Osteocyte (in vitro differentiated cells): ENCODE measurements around the gene KLK14. TPM values are rescaled to one million over a fixed set of nuclear protein-coding genes. Genes with fewer than 3 reads are reported as not detected.

Experiments
- DNase-seq: peaks from one replicate; pipeline ENCODE4 v3.0.0; 2021; ENCODE audit warnings: mixed read lengths; ENCODE audit not compliant: unreplicated experiment; ENCODE audit errors: extremely low spot score
- H3K27ac Mint-ChIP-seq: one replicate; pipeline ENCODE4 v1.8.0; 2021; ENCODE audit warnings: mild to moderate bottlenecking, mixed read lengths; ENCODE audit not compliant: unreplicated experiment
- H3K27me3 Mint-ChIP-seq: one replicate; pipeline ENCODE4 v1.8.0; 2021; ENCODE audit warnings: mixed read lengths; ENCODE audit not compliant: unreplicated experiment
- H3K36me3 Mint-ChIP-seq: one replicate; pipeline ENCODE4 v1.8.0; 2021; ENCODE audit warnings: mixed read lengths; ENCODE audit not compliant: unreplicated experiment
- H3K4me1 Mint-ChIP-seq: one replicate; pipeline ENCODE4 v1.8.0; 2021; ENCODE audit warnings: mixed read lengths; ENCODE audit not compliant: unreplicated experiment
- H3K4me3 Mint-ChIP-seq: one replicate; pipeline ENCODE4 v1.8.0; 2021; ENCODE audit warnings: mild to moderate bottlenecking, moderate library complexity, mixed read lengths; ENCODE audit not compliant: unreplicated experiment
- H3K9me3 Mint-ChIP-seq: one replicate; pipeline ENCODE4 v1.8.0; 2021; ENCODE audit warnings: mixed read lengths; ENCODE audit not compliant: unreplicated experiment
- CTCF ChIP-seq: fragments of 200-600 bp; sonication (generic); IDR thresholded peaks from 2 replicates; pipeline ENCODE4 v1.5.0; 2021; ENCODE audit warnings: antibody characterized with exemption, mild to moderate bottlenecking, moderate library complexity
- total RNA-seq: library from RNA; stranded (reverse); gene quantifications from 2 replicates; pipeline ENCODE4 v1.2.1, GENCODE V29; 2021

The KLK14 gene
- total RNA-seq, 1 donor from 2014 or later = not detected

DNA sequence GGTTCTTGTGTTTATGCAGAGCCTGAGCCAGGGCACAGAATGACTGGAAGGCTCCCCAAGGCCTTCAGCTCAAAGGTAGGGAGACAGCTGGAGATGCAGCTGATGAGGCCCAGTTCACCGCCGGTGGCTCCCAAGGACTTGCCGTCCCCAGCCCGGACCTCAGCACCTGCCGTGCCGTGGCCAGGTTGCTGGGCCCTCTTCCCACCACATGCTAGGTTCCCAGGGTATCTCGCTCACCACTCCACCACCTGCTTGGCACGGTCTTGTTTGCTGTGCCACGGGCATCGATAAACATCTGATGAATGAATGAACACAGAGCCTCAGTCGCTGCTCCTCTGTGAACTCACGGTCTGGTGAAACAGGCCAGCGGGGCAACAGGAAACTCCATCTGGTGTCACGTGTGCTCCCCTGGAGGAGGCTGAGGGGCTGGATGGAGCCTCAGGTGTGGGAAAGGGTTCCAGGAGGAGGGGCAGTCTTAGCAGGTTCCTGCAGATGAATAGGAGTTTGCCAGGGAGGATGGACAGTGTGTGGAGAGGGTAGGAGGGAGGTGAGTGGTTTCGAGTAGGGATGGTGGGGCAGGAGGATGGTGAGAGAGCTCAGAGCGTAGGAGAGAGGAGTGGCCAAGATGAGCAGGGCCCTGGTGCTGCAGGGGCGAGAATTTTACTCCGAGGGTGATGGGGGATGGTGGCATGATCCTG is 3.6 kb upstream of the KLK14 start:
- DNase-seq = no peak
- Mint-ChIP-seq H3K36me3 (no peaks in the 10 kb centered on the region), H3K4me1 (no peaks in the 10 kb centered on the region), H3K4me3 (no peak overlapping the region), H3K27me3 (no peaks in the 10 kb centered on the region), H3K27ac (no peak overlapping the region), H3K9me3 (no peaks in the 10 kb centered on the region)
- TF ChIP-seq CTCF = no peak

GRCh38 chr19:51084505-51084904 is 1.8 kb upstream of the KLK14 start:
- Mint-ChIP-seq H3K4me3 (no peak overlapping the region), H3K27me3 (no peaks in the 10 kb centered on the region), H3K27ac (no peak overlapping the region), H3K9me3 (no peaks in the 10 kb centered on the region), H3K4me1 (no peaks in the 10 kb centered on the region), H3K36me3 (no peaks in the 10 kb centered on the region)
- no peak for TF ChIP-seq CTCF
- DNase-seq = no peak

- TF ChIP-seq CTCF = no peak
- no peak for DNase-seq
These were observed 1.1 kb upstream of the KLK14 start for GRCh38 chr19:51083783-51084182.

DNA sequence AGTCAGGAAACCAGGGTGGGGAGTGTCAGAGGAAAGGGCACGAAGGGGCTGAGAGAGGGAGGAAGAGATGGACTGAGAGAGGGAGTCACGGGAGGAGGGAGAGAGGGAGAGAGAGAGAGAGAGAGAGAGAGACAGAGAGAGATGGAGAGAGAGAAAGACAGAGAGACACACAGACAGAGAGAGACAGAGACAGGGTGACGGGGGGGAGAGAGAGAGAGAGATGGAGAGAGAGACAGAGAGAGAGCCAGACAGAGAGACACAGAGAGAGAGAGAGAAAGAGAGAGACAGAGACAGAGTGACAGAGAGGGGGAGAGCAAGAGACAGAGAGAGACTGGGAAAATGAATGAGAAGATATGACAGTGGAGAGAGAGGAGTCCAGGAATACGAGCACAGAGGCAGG is 494 bp upstream of the KLK14 start:
- H3K27ac Mint-ChIP-seq = no peak overlapping the region
- no peaks in the 10 kb centered on the region for H3K36me3 Mint-ChIP-seq
- no peak for DNase-seq
- no peak overlapping the region for H3K4me3 Mint-ChIP-seq
- no peaks in the 10 kb centered on the region for H3K9me3 Mint-ChIP-seq
- no peaks in the 10 kb centered on the region for H3K4me1 Mint-ChIP-seq
- TF ChIP-seq CTCF = no peak
- H3K27me3 Mint-ChIP-seq = no peaks in the 10 kb centered on the region

More at GRCh38 chr19:51083783-51084182, 1.1 kb upstream of the KLK14 start:
- H3K4me3 Mint-ChIP-seq = no peak overlapping the region
- no peaks in the 10 kb centered on the region for H3K4me1 Mint-ChIP-seq
- no peaks in the 10 kb centered on the region for H3K36me3 Mint-ChIP-seq
- no peak overlapping the region for H3K27ac Mint-ChIP-seq
- H3K9me3 Mint-ChIP-seq = no peaks in the 10 kb centered on the region
- H3K27me3 Mint-ChIP-seq = no peaks in the 10 kb centered on the region

GRCh38 chr19:51081476-51081875 is 1.2 kb downstream of the KLK14 start:
- no peaks in the 10 kb centered on the region for H3K27me3 Mint-ChIP-seq
- DNase-seq = no peak
- H3K9me3 Mint-ChIP-seq = peaks cover under 1% of the 10 kb centered on the region
- no peaks in the 10 kb centered on the region for H3K4me1 Mint-ChIP-seq
- H3K36me3 Mint-ChIP-seq = no peaks in the 10 kb centered on the region
- TF ChIP-seq CTCF = no peak
- H3K4me3 Mint-ChIP-seq = no peak overlapping the region
- H3K27ac Mint-ChIP-seq = no peak overlapping the region
